ENCODE measurements around the gene ATP5MC2. TPM values are rescaled to one million over a fixed set of nuclear protein-coding genes. Genes with fewer than 3 reads are reported as not detected.

ATP5MC2 gene
- total and polyA plus RNA-seq, 8 donors: 247 to 653 (median 602) TPM

DNA sequence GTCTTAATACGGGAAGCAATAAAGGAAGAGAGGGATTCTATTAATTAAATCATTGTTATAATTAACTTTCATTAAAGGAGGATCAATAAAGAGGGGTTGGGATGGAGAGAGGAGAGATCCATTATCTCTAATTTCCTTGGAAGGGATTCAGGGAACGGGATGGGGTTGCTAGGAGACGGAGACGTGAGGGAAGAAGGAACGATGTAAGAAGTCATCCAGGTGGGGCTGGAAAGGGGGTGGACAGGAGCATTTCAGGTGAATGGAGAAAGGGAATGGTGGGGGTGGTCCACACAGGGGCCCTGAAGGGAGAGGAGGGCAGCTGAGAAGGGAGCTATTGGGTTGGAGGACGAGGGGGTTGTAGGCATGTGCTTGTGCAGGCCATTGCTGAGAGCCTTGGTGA is 34.2 kb upstream of the ATP5MC2 start:
- ATAC-seq (no peak), DNase-seq (no peak)
- Histone ChIP-seq H3K36me3 (peaks cover 0 to 37% of the 10 kb centered on the region in 2 donors), H3K4me3 (no peak overlapping the region), H3K9me3 (no peaks in the 10 kb centered on the region), H3K4me1 (no peaks in the 10 kb centered on the region), H3K27me3 (peaks cover 0 to 28% of the 10 kb centered on the region in 2 donors), H3K27ac (no peak overlapping the region)
- intact Hi-C loops (cut with DNase I): no loop called here
- TF ChIP-seq, protein P1, sequence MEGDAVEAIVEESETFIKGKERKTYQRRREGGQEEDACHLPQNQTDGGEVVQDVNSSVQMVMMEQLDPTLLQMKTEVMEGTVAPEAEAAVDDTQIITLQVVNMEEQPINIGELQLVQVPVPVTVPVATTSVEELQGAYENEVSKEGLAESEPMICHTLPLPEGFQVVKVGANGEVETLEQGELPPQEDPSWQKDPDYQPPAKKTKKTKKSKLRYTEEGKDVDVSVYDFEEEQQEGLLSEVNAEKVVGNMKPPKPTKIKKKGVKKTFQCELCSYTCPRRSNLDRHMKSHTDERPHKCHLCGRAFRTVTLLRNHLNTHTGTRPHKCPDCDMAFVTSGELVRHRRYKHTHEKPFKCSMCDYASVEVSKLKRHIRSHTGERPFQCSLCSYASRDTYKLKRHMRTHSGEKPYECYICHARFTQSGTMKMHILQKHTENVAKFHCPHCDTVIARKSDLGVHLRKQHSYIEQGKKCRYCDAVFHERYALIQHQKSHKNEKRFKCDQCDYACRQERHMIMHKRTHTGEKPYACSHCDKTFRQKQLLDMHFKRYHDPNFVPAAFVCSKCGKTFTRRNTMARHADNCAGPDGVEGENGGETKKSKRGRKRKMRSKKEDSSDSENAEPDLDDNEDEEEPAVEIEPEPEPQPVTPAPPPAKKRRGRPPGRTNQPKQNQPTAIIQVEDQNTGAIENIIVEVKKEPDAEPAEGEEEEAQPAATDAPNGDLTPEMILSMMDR (IDR thresholded peaks at IDR 0.05): no peak

GRCh38 chr12:53709671-53710070 is 33.8 kb upstream of the ATP5MC2 start:
- DNase-seq (no peak), ATAC-seq (no peak)
- H3K4me3 ChIP-seq: no peak overlapping the region
- H3K27me3 ChIP-seq: peaks cover 0 to 32% of the 10 kb centered on the region in 2 donors
- H3K27ac ChIP-seq: no peak overlapping the region
- H3K9me3 ChIP-seq: no peaks in the 10 kb centered on the region
- H3K4me1 ChIP-seq: no peaks in the 10 kb centered on the region
- TF ChIP-seq, protein P1 (IDR thresholded peaks at IDR 0.05): no peak
- intact Hi-C loops (cut with DNase I): no loop called here
- peaks cover 0 to 33% of the 10 kb centered on the region in 2 donors for H3K36me3 ChIP-seq

DNA sequence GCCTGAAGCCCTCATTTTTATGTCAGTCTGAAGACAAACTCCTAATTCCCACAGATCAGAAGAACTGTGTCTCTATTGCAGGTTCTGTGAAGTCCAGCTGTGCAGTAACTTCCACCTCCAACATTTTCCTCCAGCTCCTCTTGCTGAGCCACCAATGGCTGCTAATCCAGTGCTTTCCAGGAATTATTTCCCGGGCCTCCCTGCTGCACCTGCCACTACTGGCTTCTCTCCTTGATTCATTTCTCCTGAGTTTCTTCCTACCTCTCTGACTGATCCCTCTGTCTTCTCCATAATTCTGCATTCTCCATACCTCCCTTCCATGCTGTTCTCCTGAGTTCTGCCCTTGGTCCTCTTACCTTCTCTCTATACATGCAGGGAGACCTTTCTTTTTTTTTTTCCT is 30.2 kb upstream of the ATP5MC2 start:
- Histone ChIP-seq H3K9me3 (no peaks in the 10 kb centered on the region), H3K36me3 (no peaks in the 10 kb centered on the region), H3K27ac (no peak overlapping the region), H3K4me3 (no peak overlapping the region), H3K4me1 (no peaks in the 10 kb centered on the region), H3K27me3 (peaks cover 4 to 68% of the 10 kb centered on the region in 2 donors)
- TF ChIP-seq, protein P1 (IDR thresholded peaks at IDR 0.05): no peak
- no peak for ATAC-seq
- intact Hi-C loops (cut with DNase I): no loop called here
- no peak for DNase-seq

GRCh38 chr12:53703756-53704155 is 27.9 kb upstream of the ATP5MC2 start:
- Histone ChIP-seq H3K9me3 (no peaks in the 10 kb centered on the region), H3K4me1 (no peaks in the 10 kb centered on the region), H3K4me3 (no peak overlapping the region), H3K27ac (no peak overlapping the region), H3K27me3 (peaks cover 16 to 89% of the 10 kb centered on the region in 2 donors), H3K36me3 (no peaks in the 10 kb centered on the region)
- TF ChIP-seq, protein P1 (IDR thresholded peaks at IDR 0.05): no peak
- ATAC-seq (no peak), DNase-seq (no peak)
- intact Hi-C loops (cut with DNase I): loop anchor here in 1 of 2 donors (5.0 kb wide), 1 partner anchor 39 kb away; no protein-coding TSS in a partner anchor

- DNase-seq (peak in 3 of 4 donors; percentile 73 to 92 (median 80)), ATAC-seq (peak; percentile 95)
- intact Hi-C loops (cut with DNase I): loop anchor here in 1 of 2 donors (5.0 kb wide), 1 partner anchor 41 kb away; no protein-coding TSS in a partner anchor
- Histone ChIP-seq H3K4me1 (peaks cover 0 to 4% of the 10 kb centered on the region in 2 donors), H3K27ac (no peak overlapping the region), H3K4me3 (no peak overlapping the region), H3K27me3 (peaks cover 32 to 98% of the 10 kb centered on the region in 2 donors), H3K9me3 (no peaks in the 10 kb centered on the region), H3K36me3 (no peaks in the 10 kb centered on the region)
- TF ChIP-seq, protein P1 (IDR thresholded peaks at IDR 0.05): peak; percentile 88 to 89
Measured at GRCh38 chr12:53701518-53702264, 25.8 kb upstream of the ATP5MC2 start.

Measured in left lung (tissue), 10 donors.